ENCODE data around the gene SF3B2.
"Not testable (repeated sequence)": the region's sequence is repeated elsewhere in the genome, so short reads cannot be mapped to it uniquely, and the experiment has no call there.

SF3B2 gene

DNA sequence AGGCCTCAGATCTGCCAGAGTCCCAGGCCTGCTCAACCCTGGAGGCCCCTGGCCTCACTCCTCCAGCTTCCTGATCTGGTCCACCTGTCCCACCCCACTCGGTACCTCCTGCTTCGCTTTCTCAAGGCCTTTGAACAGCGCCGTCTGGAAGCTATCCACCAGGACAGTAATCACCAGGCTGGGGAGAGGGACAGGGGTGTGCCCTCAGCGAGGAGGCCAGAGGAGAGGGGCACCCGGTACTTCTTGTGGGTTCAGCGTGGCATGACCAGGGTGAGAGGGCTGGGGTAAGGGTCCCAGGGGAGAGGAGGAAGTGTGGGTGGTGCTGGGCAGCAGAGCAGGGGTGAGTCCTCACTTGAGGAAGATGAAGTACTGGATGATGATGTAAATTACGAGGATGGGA is 32.0 kb upstream of the SF3B2 start:
- DNase-seq: no peak

DNA sequence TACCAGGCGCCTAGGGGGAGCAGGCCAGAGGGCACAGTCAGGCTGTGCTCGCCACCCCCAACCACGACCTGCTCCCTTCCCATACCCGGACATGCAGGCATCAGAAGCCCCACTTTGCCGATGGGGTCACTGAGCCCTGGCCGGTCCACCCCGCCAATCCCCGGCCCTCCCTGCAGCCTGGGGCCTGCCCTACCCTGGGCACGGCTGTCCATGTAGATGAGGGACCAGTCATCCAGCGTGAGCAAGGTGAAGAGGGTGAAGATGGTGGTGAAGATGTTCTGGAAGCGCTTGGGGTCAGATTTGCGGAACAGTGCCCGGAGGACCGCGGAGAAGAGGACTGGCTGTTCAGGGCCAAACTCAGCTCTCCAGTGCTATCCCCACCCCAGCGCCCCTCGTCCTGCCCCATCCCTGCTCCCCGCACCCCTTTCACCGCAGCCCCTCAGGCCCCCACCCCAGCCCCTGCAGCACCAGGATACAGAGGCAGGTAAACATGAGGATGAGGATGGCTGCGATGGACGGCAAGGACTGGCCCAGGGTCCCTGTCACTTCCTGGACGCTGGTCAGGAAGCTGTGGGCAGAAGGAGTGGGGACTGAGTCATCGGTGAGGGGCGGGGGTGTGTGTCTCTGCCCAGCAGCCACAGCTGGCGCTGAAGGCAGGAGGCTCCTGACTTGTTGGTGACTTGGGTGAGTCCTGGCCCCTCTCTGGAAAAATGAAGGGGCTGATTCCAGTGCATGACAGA is 31.4 kb upstream of the SF3B2 start:
- DNase-seq: no peak

DNA sequence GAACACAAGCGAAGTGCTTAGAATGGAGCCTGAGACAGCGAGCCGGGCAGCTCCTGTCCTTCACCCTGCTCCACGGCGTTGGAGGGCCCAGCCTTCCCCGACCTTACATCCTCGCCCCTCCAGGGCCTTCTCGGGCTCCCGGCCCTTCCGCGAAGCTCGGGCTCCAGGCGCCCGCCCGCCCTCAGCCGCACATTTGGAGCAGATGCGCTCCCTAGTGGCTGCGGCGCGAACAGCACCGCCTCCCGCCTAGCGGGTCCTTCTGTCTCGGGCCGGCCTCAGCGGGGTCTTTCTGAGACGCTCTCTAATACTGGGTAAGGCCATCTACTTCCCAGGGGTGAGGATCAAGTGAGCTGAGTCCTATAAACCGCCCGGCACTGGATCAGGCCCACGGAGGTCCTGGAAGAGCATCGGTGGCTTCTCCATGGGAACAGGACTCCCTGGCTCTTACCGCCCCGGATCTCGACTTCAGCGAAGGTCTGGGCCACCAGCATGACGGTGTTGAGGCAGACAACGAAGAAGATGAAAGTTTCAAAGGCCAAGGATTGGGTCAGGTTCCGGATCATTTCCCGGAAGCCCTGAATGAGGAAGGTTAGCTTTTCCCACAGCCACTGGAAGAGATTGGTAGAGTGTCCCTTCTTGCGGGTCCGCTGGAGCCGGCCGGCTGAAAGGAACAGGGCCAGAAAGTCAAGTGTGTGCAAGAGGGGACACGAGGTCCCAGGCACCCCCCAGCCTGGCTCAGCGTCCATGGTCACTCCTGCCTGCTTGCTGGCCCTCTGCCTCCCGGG is 29.6 kb upstream of the SF3B2 start:
- DNase-seq: peak; percentile 54

DNA sequence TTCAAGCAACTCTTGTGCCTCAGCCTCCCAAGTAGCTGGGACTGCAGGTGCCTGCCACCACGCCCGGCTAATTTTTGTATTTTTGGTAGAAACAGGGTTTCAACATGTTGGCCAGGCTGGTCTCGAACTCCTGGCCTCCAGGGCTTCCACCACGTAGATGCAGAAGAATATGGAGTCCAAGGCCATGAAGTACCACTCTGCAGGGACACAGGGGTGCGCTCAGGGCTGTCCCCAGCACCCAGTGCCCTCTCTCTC is 29.1 kb upstream of the SF3B2 start:
- not testable (repeated sequence) for DNase-seq

DNA sequence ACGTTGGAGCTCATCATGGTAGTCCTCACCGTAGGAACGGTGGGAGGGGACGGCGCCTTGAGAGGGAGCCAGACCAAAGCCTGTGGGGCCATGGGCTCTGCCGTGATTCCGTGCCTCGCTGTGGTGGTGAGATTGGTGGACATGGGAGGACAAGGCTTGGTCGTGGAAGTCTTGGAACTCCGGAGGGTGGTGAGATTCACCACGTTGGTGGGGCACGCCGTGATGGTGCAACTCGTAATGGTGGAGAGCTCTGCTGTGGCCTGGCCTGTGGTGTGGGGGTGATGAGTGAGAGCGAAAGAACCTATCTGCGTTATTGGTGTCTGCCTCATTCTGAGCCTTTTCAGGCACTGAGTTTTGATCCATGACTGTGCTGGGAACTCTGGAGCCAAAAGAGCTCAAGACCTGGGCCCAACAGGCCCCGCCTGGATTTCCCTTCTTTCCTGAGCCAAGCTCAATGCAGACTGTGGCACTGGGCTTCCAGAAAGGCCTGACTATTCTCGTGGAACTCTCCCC is 26.1 kb upstream of the SF3B2 start, which contains the start of gene CATSPER1:
CATSPER1 (minus strand) TSS at position 463 of the 513 bp plus-strand sequence; CDS start at position 363, 100 bp downstream.
- DNase-seq: no peak

DNA sequence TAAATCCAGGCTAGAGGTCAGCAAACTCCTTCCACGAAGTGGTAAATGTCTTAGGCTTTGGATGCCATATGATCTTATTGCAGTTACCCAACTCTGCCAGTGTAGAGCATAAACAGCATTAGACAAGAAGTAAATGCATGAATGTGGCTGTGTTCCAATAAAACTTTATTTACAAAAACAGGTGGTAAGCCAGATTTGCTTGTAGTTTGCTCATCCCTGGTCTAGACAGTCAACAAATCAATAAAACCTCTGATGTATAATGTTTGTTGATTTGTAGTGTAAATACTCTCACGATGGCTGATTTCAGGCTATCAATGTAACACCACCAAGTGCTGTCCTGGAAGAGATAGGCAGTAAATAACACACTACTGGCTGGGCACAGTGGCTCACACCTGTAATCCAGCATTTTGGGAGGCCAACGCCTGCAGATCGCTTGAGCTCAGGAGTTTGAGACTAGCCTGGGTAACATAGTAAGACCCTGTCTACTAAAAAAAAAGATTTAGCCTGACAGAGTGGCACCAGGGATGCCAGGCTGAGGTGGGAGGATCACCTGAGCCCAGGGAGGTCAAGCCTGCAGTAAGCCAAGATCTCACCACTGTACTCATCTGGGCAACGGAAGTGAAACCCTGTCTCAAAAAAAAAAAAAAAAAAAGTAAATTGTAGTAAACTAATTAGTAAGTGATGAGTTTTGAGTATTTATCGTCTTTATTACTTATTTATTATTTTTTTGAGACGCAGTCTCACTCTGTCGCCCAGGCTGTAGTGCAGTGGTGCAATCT is 19.0 kb upstream of the SF3B2 start:
- no peak for DNase-seq

DNA sequence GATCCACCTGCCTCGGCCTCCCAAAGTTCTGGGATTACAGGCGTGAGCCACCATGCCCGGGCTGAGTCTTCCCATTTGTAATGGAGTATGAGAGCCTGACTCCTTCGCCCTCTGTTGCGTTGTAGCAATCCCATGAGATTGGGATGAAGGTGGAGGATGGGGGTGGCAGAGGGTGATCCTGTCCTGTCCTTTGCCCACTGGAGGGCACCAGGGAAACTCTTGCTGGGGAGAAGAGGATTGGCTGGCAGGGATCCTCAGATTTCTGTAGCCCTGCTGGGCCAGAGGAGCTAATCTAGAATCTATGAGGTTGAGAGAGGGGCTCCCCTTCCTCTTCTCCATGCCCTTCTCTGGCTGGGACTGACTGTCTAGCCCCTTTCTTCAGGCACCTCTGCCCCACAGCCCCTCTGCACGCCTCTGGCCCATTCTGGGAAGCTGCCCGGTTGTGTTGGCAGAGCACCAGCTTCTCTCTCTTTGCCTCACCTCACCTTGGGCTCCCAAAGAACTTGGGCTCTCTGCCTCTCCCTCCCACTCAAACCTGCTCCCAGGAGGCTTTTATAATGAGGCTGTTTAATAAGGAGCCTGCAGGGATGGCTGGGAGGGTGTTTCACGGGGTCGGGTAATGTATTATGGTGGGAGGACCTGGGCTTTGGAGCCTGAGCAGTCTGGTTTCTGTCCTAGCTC is 16.4 kb upstream of the SF3B2 start:
- DNase-seq: peak; percentile 47

DNA sequence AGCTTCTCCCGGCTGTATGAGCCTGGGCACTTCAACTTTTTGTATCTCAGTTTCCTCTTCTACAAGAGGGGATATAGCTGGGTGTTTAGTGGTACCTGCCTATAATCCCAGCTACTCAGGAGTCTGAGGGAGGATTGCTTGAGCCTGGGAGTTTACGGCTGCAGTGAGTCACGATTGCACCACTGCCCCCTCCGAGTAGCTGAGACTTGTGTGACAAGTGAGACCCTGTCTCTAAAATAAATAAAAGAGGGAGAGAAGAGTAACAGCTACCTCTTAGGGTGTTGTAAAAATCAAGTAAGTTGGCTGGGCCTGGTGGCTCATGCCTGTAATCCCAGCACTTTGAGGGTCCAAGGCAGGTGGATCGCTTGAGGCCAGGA is 15.8 kb upstream of the SF3B2 start:
- DNase-seq: no peak

DNA sequence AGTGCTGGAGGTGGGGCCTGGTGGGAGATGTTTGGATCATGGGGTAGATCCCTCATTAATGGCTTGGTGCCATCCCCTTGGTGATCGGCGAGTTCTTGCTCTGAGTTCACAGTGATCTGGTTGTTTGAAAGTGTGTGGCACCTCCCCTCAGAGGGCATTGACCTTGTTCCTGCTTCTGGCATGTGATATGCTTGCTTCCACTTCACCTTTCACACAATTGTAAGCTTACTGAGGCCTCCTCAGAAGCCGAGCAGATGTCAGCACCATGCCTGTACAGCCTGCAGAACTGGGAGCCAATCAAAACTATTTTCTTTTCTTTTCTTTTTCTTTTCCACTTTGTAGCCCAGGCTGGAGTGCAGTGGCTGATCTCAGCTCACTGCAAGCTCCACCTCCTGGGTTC is 14.8 kb upstream of the SF3B2 start:
- no peak for DNase-seq

DNA sequence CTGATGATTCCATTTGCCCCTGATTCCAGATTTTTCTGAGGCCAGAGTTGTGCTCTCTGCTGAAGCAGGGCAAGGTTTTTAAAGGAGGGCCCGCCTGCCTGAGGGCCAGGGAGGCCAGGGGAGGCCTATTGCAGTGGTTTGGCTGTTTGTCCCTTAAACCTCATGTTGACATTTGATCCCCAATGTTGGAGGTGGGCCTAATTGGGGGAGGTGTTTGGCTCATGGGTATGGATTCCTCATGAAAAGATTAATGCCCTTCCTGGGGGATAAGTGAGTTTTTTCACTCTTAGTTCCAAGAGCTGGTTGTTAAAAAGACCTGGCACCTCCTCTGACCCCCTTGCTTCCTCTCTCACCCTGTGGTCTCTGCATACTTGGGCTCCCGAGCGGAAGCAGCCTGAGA is 12.4 kb upstream of the SF3B2 start:
- no peak for DNase-seq

DNA sequence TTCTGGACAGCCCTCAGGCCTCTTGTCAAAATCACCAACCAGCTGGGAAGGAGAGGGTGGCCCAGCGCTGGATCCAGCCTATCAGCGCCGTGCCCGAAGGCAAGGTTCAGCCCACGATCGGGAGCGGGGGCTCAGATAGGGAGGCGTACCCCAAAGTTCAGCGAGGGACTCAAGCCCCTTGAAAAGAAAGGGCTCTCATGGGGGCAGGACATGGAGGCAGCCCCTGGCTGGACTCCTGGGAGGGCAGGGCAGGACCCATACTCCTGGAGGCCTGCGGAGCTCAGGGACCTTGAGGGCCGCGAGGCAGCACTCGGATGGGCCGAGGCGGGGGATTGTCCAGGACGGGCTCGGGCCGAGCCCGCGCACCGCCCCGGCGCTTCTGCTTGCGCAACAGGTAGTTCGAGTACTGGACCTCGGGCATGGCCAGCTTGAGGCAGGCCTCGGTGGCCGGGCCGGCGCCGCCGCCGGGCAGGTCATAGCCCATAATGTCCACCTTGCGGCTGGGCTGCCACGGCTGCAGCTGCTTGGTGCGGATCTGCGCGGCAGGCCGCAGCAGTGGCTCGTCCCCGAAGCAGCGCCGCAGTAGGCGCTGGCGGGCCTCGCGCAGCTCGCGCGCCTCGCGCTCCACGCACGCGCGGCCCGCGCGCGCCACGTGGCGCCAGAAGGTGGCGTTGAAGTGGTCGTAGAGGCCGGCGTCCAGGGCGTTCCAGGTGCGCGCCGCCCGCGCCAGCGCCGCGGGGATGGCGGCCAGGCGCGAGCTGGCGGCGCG is 9.8 kb upstream of the SF3B2 start:
- DNase-seq: no peak

DNA sequence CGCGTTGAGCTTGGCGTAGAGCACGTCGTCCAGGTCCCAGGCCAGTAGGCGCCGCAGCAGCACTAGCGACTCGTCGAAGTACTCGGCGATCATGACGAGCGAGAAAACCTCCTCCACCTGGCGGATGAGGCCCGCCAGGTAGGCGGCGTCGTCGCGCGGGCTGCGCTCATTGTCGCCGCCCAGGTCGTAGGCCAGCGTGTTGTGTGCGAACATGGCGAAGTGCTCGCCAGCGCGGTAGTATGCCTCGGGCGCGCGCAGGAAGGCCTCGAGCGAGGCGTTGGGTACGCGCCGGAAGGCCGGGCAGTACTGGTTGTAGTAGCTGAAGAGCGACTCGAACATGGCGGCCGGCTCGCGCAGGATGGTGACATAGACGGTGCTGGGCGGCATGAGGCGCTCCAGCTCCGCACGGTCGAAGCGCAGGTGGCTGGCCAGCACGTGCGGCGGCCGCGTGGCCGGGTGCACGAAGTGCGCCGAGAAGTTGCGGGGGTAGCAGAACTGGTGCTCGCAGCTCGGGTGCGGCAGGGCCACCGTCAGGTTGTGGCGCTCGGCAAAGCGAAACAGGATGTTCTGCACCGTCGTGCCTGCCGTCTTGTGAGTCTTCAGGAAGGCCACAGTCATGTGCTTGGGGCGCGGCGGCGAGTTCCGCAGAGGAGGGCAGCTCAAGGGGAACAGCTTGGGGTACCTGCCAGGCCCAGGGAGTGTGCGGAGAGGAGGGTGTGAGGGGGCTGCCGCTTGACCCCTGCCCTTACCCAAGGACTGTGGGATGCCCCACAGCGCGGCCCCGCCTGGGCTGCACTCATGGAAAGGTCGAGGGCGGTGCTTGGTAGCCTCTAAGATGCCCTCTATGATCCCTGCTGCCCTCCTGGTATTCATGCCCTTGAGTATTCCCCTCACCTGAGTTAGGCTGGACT is 8.9 kb upstream of the SF3B2 start:
- no peak for DNase-seq

DNA sequence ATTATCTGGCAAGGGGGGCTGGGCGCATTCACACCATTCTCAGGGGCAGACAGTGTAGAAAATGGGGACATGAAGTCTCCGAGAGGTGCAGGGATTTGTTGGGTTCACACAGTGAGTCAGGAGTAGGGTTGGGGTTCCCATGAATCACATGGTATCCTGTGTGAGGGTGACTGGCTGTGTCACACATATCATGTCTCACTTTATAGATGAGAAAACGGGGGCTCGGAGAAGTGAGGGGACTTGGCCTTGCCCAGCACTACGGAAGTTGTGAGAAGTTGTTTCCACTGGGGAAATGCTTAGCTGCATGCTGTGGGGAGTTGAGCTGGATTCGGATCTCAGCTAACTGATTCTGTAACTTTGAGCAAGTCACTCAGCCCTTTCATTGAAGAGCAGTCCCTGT is 7.4 kb upstream of the SF3B2 start:
- no peak for DNase-seq

DNA sequence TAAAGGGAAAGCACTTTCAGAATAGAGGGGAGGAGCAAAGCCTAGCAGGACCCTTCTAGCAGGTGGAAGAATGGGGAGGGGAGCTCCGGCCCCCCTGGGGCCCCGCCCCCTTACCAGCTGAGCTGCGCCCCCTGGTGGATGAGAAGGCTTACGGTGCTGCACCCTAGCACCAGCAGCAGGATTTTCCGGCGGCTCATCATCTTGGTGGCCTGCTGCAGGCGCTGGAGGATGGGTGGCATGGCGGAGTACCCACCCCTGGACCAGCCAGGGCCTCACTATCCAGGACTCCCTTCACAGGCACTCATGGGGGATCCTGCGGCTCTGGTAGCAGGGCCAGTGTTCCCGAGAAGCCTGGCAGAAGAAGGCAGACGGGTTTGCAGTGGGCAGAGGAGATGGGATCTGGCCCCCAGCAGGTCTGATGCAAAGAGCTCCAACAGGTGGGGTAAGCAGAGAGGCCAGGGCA is 7.0 kb upstream of the SF3B2 start:
- peak; percentile 88 for DNase-seq

DNA sequence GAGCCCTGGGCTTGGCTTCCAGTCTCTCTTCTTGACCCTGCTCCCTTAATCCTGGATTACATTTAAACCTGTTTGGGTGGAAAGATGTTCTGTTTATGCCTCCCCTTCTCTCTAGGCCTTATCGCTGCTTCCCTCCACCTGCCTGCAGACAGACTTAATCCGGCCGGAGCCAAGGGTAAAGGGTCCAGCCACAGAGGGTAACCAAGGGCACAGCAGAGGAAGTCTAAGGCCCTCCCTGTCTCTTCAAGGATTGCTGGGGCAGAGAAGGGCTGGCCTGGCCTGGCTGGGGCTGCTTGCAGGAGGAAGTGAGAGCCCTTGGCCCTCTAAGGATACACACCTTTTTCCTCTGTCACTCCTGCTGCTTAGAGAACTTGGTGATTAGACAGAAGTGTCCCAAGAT is 5.3 kb upstream of the SF3B2 start:
- no peak for DNase-seq

DNA sequence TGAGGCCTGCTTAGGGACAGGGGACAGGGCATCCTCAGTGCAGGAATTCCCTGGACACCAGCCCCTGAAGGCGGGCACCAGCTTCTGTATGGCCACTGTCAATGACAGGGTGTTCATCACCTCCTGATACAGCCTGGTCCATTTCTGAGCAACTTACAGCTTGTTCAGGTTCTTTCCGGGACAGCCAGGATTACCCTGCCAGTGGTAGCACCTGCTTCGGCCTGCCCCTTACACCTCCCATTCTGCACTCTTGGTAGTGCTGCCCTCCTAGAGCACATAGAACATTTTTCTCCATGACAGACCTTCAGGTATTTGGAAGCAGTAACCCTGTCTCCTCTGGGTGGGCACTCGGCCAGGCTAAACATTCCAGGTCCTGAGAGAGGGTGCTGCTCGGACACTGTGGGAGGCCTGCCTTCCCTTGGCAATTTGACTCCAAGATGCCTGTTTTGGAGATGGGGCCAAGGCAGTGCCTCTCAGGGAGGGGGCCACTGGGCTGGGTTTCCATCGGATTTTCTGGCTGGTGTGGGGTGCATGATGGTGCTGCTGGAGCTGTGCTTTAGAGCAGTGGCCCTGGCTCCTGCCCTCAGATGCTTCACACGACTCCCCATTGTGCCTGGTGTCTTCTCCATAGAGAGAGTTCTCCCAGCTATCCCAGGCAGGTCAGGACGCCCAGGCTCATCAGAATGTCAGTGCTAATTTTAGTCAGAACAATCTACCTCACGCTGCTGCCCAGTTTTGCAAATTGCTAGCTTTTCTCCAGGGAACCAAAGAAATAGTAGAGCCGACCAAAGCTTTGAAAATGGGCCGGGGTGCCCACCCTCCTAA is 4.4 kb upstream of the SF3B2 start:
- no peak for DNase-seq

DNA sequence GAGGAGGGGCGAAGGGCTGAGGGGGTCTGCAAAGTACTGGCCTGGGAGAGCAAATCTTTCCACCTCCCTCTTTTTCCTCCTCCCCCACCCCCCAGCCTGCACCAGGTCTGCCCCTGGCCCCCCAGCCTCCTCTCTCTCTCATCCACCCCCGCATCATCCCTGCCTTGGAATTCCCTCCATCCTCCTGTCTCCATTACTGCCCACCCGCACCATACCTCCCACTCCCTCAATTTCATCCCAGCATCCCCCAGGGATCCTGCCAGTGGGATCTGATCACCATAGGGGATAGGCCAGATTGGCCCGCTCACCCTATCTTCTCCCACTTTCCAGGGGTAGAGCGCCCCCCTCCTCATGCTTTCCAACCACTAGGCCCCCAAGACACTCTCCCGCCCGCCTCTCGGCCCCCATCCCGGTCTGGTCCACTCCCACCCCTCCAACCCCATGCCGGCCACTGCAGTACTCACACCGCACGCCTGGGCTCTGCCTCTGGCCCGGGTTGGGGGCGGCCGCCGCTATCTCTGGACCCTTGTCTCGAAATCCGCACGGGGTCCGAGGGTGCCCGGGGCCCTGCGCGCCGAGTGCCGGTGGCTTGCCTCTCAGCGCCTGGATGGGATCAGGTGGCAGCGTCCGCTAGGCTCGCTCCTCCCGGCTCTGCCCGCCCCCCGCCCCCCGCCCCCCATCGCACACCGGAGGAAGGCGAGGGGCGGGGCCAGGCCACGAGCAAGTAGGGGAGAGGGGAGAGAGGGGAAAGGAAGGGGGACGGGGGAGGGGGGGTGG is 3.4 kb upstream of the SF3B2 start, which contains the start of gene GAL3ST3:
GAL3ST3 (minus strand) TSS at position 615 of the 777 bp plus-strand sequence. CDS start 3,746 bp downstream, outside the sequence.
- DNase-seq: peak; percentile 72

DNA sequence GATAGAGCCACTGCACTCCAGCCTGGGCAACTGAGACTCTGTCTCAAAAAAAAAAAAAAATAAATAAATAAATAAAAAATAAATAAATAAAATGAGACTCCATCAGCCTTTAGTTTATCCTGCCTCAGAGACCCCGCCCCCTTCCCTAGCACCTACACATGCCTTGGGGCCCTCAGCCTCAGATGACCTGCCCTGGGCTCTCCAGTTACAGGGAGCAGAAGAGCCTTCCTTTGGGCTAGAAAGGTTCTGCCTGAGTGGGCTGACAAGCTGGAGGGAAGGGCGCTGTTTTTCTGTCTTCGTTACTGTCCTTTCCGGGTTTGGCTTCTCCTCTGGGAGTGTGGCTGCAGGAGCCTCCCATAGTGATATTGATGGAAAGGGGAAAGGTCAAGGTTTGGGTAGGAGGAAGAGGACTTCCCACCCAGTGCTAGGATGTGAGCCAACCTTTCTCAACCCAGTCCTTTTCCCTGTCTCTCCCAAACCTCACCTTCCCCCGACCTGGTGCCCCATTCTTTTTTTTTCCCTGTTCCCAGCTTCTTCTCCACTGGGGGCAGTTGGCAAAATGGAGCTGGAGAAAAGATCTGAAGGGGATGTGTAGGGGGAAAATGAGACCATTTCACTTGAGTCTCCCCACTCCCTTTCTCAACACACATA is 1.5 kb upstream of the SF3B2 start:
- peak; percentile 14 for DNase-seq

DNA sequence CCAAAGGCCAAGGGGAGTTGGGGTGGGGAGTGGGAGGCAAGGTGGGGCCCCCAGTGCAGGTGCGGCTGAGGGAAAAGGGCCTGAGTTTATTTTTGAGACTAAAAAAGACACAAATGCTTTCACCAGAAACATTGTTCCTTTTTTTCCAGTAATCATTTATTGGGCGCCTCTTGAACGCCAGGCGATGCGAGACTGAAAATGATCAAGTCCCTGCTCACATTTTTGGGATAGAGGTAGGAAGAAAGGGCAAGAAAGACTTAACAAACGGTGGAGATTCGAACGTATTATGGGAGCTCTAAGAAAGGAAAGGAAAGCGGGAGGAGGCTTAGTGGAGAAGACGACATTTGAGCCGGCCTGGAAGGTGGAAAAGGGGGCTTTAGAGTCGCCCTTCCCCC is 796 bp upstream of the SF3B2 start:
- DNase-seq: no peak

All from NCI-H1436 (cell line).